Caco-2 (cell line): ENCODE results near the gene RAF1. TPM values are rescaled to one million over a fixed set of nuclear protein-coding genes. Genes with fewer than 3 reads are reported as not detected.

Experiments used
- BruUV-seq: library from RNA; stranded (reverse); fragments of 400-500 nt; replicated peaks from 2 replicates; lab custom pipeline; 2021; lab: Mats Ljungman, UMichigan
- CTCF ChIA-PET: fragments of 300-600 bp; sonication (Branson Sonifier 250); formaldehyde crosslinking; loops from one replicate; lab custom pipeline; 2022; ENCODE audit warnings: antibody characterized with exemption; lab: Charles Lee
- POLR2A ChIA-PET: fragments of 300-600 bp; sonication (Branson Sonifier 250); formaldehyde crosslinking; loops from one replicate; lab custom pipeline; 2022; ENCODE audit warnings: antibody characterized with exemption; lab: Charles Lee
- DNase-seq, 2 experiments: peaks; one replicate each; pipeline versions ENCODE4 v3.0.0 to v3.0.0-alpha.2; 2020 to 2022
- H3K27me3 ChIP-seq: replicated peaks from 2 replicates; pipeline ENCODE4 v1.6.0; 2011; ENCODE audit warnings: low read length; ENCODE audit not compliant: control insufficient read depth, insufficient read depth
- H3K36me3 ChIP-seq: 2 replicates; pipeline ENCODE4 v1.5.1; 2011; ENCODE audit warnings: low read length; ENCODE audit not compliant: control insufficient read depth, insufficient read depth
- H3K4me1 ChIP-seq: fragments of 250-450 bp; sonication (Bioruptor Pico); 2 replicates; pipeline ENCODE4 v1.5.1; 2020; ENCODE audit warnings: mild to moderate bottlenecking
- H3K4me3 ChIP-seq: 2 replicates; pipeline ENCODE4 v1.5.1; 2011; ENCODE audit warnings: low read depth, mild to moderate bottlenecking, control low read depth, low read length
- H3K9me3 ChIP-seq: fragments of 250-450 bp; sonication (Bioruptor Pico); 2 replicates; pipeline ENCODE4 v1.5.1; 2020; ENCODE audit warnings: mild to moderate bottlenecking, moderate library complexity
- H3K27ac Mint-ChIP-seq: one replicate; pipeline ENCODE4 v1.8.0; 2022; ENCODE audit warnings: mixed read lengths; ENCODE audit not compliant: unreplicated experiment
- H3K27me3 Mint-ChIP-seq: one replicate; pipeline ENCODE4 v1.8.0; 2022; ENCODE audit warnings: mixed read lengths; ENCODE audit not compliant: insufficient read depth, unreplicated experiment
- H3K36me3 Mint-ChIP-seq: one replicate; pipeline ENCODE4 v1.8.0; 2022; ENCODE audit warnings: mild to moderate bottlenecking, mixed read lengths; ENCODE audit not compliant: insufficient read depth, unreplicated experiment
- H3K4me1 Mint-ChIP-seq: one replicate; pipeline ENCODE4 v1.8.0; 2022; ENCODE audit warnings: low read depth, mixed read lengths; ENCODE audit not compliant: unreplicated experiment
- H3K4me3 Mint-ChIP-seq: one replicate; pipeline ENCODE4 v1.8.0; 2022; ENCODE audit warnings: mild to moderate bottlenecking, moderate library complexity, mixed read lengths; ENCODE audit not compliant: unreplicated experiment
- H3K9me3 Mint-ChIP-seq: one replicate; pipeline ENCODE4 v1.8.0; 2022; ENCODE audit warnings: mixed read lengths; ENCODE audit not compliant: unreplicated experiment
- CTCF ChIP-seq, 2 experiments: fragments of 200-600 bp in 1 of 2; IDR thresholded peaks; 1 replicate in 1 of 2; 2 replicates in 1 of 2; pipeline versions ENCODE4 v1.5.1 to v1.8.0; 2011 to 2022; ENCODE audit warnings: antibody characterized with exemption in 1 of 2, control low read depth in 1 of 2, inconsistent platforms in 1 of 2, low read depth in 1 of 2, low read length in 1 of 2, mild to moderate bottlenecking in 1 of 2, moderate library complexity in 1 of 2; ENCODE audit not compliant: insufficient read depth in 1 of 2, severe bottlenecking in 1 of 2, unreplicated experiment in 1 of 2
- intact Hi-C: fragments of 100-400 bp; cut with micrococcal nuclease; formaldehyde crosslinking; loops from one replicate; pipeline ENCODE4 v1.10.0; 2022; ENCODE audit not compliant: unreplicated experiment
- total RNA-seq: library from RNA; stranded (reverse); gene quantifications from 2 replicates; pipeline ENCODE4 v1.2.3, GENCODE V29; 2022

Gene RAF1
- total RNA-seq, 1 experiment from 2014 or later = 93.6 TPM

DNA sequence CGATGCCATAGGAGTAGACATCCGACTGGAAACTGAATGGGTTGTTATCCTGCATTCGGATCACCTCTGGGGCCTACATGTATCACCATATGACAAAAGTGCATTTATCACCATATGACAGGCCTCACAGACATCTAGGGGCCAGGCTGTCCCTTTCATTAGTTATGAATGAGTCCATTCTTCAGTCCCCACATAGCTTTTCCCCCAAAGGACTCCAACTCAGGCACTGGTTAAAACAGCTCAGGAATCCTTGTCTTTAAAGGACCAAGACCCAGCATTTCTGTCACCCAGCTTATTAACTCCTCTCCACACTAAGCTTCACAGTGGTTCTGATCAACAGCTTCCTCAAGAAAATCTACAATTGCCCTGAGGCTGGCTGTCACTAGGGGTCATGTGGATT is 78.7 kb downstream of the RAF1 start:
- ChIA-PET CTCF (no interaction called here), POLR2A (no interaction called here)
- no TSS peak for BruUV-seq
- H3K4me1 Mint-ChIP-seq = no peaks in the 10 kb centered on the region
- H3K4me3 ChIP-seq = no peak overlapping the region
- no peak for TF ChIP-seq CTCF (IDR thresholded peaks at IDR 0.05; ENCODE audit: insufficient read depth in 1 of 2, low read depth in 1 of 2, low read length in 1 of 2, severe bottlenecking in 1 of 2, unreplicated experiment in 1 of 2)
- no peaks in the 10 kb centered on the region for H3K4me1 ChIP-seq
- no peaks in the 10 kb centered on the region for H3K27me3 ChIP-seq
- no peaks in the 10 kb centered on the region for H3K9me3 Mint-ChIP-seq
- H3K36me3 ChIP-seq = peaks cover 4% of the 10 kb centered on the region
- no peaks in the 10 kb centered on the region for H3K9me3 ChIP-seq
- peak overlapping the region; percentile 39 for H3K27ac Mint-ChIP-seq
- no peaks in the 10 kb centered on the region for H3K27me3 Mint-ChIP-seq
- no peak for DNase-seq
- H3K4me3 Mint-ChIP-seq = no peak overlapping the region
- H3K36me3 Mint-ChIP-seq = peaks cover 94% of the 10 kb centered on the region
- intact Hi-C loops = no loop called here

GRCh38 chr3:12584083-12584482 is 79.8 kb downstream of the RAF1 start:
- Mint-ChIP-seq H3K4me3 (no peak overlapping the region), H3K9me3 (no peaks in the 10 kb centered on the region), H3K4me1 (no peaks in the 10 kb centered on the region), H3K27me3 (no peaks in the 10 kb centered on the region), H3K36me3 (peaks cover 95% of the 10 kb centered on the region), H3K27ac (no peak overlapping the region)
- Histone ChIP-seq H3K27me3 (no peaks in the 10 kb centered on the region), H3K4me1 (no peaks in the 10 kb centered on the region), H3K36me3 (peaks cover 6% of the 10 kb centered on the region), H3K9me3 (no peaks in the 10 kb centered on the region), H3K4me3 (no peak overlapping the region)
- BruUV-seq = TSS peak; percentile 24
- DNase-seq = no peak
- ChIA-PET CTCF (no interaction called here), POLR2A (no interaction called here)
- intact Hi-C loops = no loop called here
- no peak for TF ChIP-seq CTCF (IDR thresholded peaks at IDR 0.05; ENCODE audit: insufficient read depth in 1 of 2, low read depth in 1 of 2, low read length in 1 of 2, severe bottlenecking in 1 of 2, unreplicated experiment in 1 of 2)

GRCh38 chr3:12583280-12583679 is 80.6 kb downstream of the RAF1 start:
- Histone ChIP-seq H3K4me1 (no peaks in the 10 kb centered on the region), H3K27me3 (no peaks in the 10 kb centered on the region), H3K4me3 (no peak overlapping the region), H3K36me3 (peaks cover 7% of the 10 kb centered on the region), H3K9me3 (no peaks in the 10 kb centered on the region)
- BruUV-seq = no TSS peak
- POLR2A ChIA-PET = no interaction called here
- CTCF ChIA-PET = no interaction called here
- intact Hi-C loops = no loop called here
- Mint-ChIP-seq H3K27me3 (no peaks in the 10 kb centered on the region), H3K9me3 (no peaks in the 10 kb centered on the region), H3K36me3 (peaks cover 95% of the 10 kb centered on the region), H3K4me3 (no peak overlapping the region), H3K27ac (no peak overlapping the region), H3K4me1 (no peaks in the 10 kb centered on the region)
- no peak for TF ChIP-seq CTCF (IDR thresholded peaks at IDR 0.05; ENCODE audit: insufficient read depth in 1 of 2, low read depth in 1 of 2, low read length in 1 of 2, severe bottlenecking in 1 of 2, unreplicated experiment in 1 of 2)
- DNase-seq = no peak
